HepG2 (cell line): ENCODE measurements around the gene DNAJC4. TPM values are rescaled to one million over a fixed set of nuclear protein-coding genes. Genes with fewer than 3 reads are reported as not detected.

ENCODE experiments used
- ATF3 ChIP-seq: sonication (generic); formaldehyde crosslinking; IDR thresholded peaks from 2 replicates; pipeline ENCODE4 v1.4.0; 2020; ENCODE audit warnings: missing genetic modification reagents
- DMTF1 ChIP-seq: sonication (generic); formaldehyde crosslinking; IDR thresholded peaks from 2 replicates; pipeline ENCODE4 v1.4.0; 2020; ENCODE audit warnings: mild to moderate bottlenecking, missing genetic modification reagents
- E2F5 ChIP-seq: sonication (generic); formaldehyde crosslinking; conservative IDR thresholded peaks from 2 replicates; pipeline ENCODE4 v1.4.0; 2020; ENCODE audit warnings: missing genetic modification reagents
- FOSL2 ChIP-seq: sonication (generic); formaldehyde crosslinking; IDR thresholded peaks from 2 replicates; pipeline ENCODE4 v1.4.0; 2020; ENCODE audit warnings: missing genetic modification reagents
- KAT7 ChIP-seq: IDR thresholded peaks from 2 replicates; pipeline ENCODE4 v1.6.1; 2018; ENCODE audit warnings: borderline replicate concordance, missing compliant biosample characterization
- KDM4B ChIP-seq: sonication (generic); formaldehyde crosslinking; IDR thresholded peaks from 2 replicates; pipeline ENCODE4 v1.4.0; 2020; ENCODE audit warnings: missing genetic modification reagents
- KLF11 ChIP-seq: IDR thresholded peaks from 2 replicates; pipeline ENCODE4 v1.6.1; 2016; ENCODE audit warnings: missing compliant biosample characterization
- KLF15 ChIP-seq: sonication (generic); formaldehyde crosslinking; IDR thresholded peaks from 2 replicates; pipeline ENCODE4 v1.8.1; 2023; ENCODE audit warnings: borderline replicate concordance, mild to moderate bottlenecking, inconsistent platforms, missing genetic modification reagents, mixed read lengths
- MAF1 ChIP-seq: sonication (generic); formaldehyde crosslinking; IDR thresholded peaks from 2 replicates; pipeline ENCODE4 v1.5.0; 2020; ENCODE audit warnings: missing genetic modification reagents, borderline replicate concordance
- MAFK ChIP-seq, 2 experiments: IDR thresholded peaks in 1 of 2; conservative IDR thresholded peaks in 1 of 2; 2 replicates each; pipeline ENCODE4 v1.6.1; 2011; ENCODE audit warnings: improper control_type of control experiment in 2 of 2, low read length in 2 of 2
- PCBP1 ChIP-seq: fragments of 200-400 bp; formaldehyde crosslinking; IDR thresholded peaks from 2 replicates; pipeline ENCODE4 v1.6.1; 2017; ENCODE audit warnings: mild to moderate bottlenecking, low read depth, low read length, borderline replicate concordance
- RFXANK ChIP-seq: IDR thresholded peaks from 2 replicates; pipeline ENCODE4 v1.6.1; 2016
- SIX4 ChIP-seq: sonication (generic); formaldehyde crosslinking; IDR thresholded peaks from 2 replicates; pipeline ENCODE4 v1.4.0; 2020; ENCODE audit warnings: missing genetic modification reagents
- SNAPC5 ChIP-seq: sonication (generic); formaldehyde crosslinking; IDR thresholded peaks from 2 replicates; pipeline ENCODE4 v1.8.1; 2023; ENCODE audit warnings: mild to moderate bottlenecking, missing genetic modification reagents, borderline replicate concordance
- SOX13 ChIP-seq, 3 experiments: fragments of 450-650 bp in 1 of 3; sonication (generic) in 1 of 3; formaldehyde crosslinking in 1 of 3; IDR thresholded peaks in 2 of 3; conservative IDR thresholded peaks in 1 of 3; 2 replicates each; pipeline versions ENCODE4 v1.5.0 to v1.6.1; 2016 to 2020; ENCODE audit warnings: antibody characterized with exemption in 1 of 3, mild to moderate bottlenecking in 1 of 3, missing compliant biosample characterization in 1 of 3, missing genetic modification reagents in 1 of 3, moderate library complexity in 1 of 3
- SP4 ChIP-seq: sonication (generic); formaldehyde crosslinking; IDR thresholded peaks from 2 replicates; pipeline ENCODE4 v1.8.1; 2023; ENCODE audit warnings: mild to moderate bottlenecking, missing genetic modification reagents
- ZFP41 ChIP-seq: sonication (generic); formaldehyde crosslinking; IDR thresholded peaks from 2 replicates; pipeline ENCODE4 v1.4.0; 2020; ENCODE audit warnings: mild to moderate bottlenecking, missing genetic modification reagents, borderline replicate concordance
- ZFY ChIP-seq: sonication (generic); formaldehyde crosslinking; IDR thresholded peaks from 2 replicates; pipeline ENCODE4 v1.4.0; 2020; ENCODE audit warnings: missing genetic modification reagents
- ZMYM3 ChIP-seq: sonication (generic); formaldehyde crosslinking; IDR thresholded peaks from 2 replicates; pipeline ENCODE4 v1.5.1; 2020; ENCODE audit warnings: mild to moderate bottlenecking, missing genetic modification reagents
- ZNF136 ChIP-seq: sonication (generic); formaldehyde crosslinking; IDR thresholded peaks from 2 replicates; pipeline ENCODE4 v1.8.1; 2022; ENCODE audit warnings: low read depth, mild to moderate bottlenecking, moderate library complexity, missing genetic modification reagents
- ZNF24 ChIP-seq: fragments of 450-650 bp; IDR thresholded peaks from 2 replicates; pipeline ENCODE4 v1.6.1; 2017; ENCODE audit warnings: antibody characterized with exemption, mild to moderate bottlenecking
- ZNF251 ChIP-seq: sonication (generic); formaldehyde crosslinking; IDR thresholded peaks from 2 replicates; pipeline ENCODE4 v1.9.0; 2021; ENCODE audit warnings: mild to moderate bottlenecking, missing genetic modification reagents
- ZNF451 ChIP-seq: sonication (generic); formaldehyde crosslinking; IDR thresholded peaks from 2 replicates; pipeline ENCODE4 v1.5.0; 2020; ENCODE audit warnings: mild to moderate bottlenecking, missing genetic modification reagents
- ZNF546 ChIP-seq: sonication (generic); formaldehyde crosslinking; conservative IDR thresholded peaks from 2 replicates; pipeline ENCODE4 v1.8.1; 2023; ENCODE audit warnings: mild to moderate bottlenecking, missing genetic modification reagents
- ZNF773 ChIP-seq: sonication (generic); formaldehyde crosslinking; IDR thresholded peaks from 2 replicates; pipeline ENCODE4 v1.4.0; 2020; ENCODE audit warnings: missing genetic modification reagents, borderline replicate concordance
- ZSCAN25 ChIP-seq: sonication (generic); formaldehyde crosslinking; IDR thresholded peaks from 2 replicates; pipeline ENCODE4 v1.8.0; 2022; ENCODE audit warnings: mild to moderate bottlenecking, missing genetic modification reagents
- ZUFSP ChIP-seq: sonication (generic); formaldehyde crosslinking; IDR thresholded peaks from 2 replicates; pipeline ENCODE4 v1.9.0; 2021; ENCODE audit warnings: missing genetic modification reagents, mild to moderate bottlenecking, borderline replicate concordance
- polyA plus RNA-seq, 8 experiments: library from polyadenylated mRNA; depleted of rRNA in 3 of 8; stranded (reverse) in 7 of 8; unstranded in 1 of 8; fragments of >200 nt; fragmentation: Illumina TruSeq in 4 of 8; extraction: Trizol in 4 of 8; gene quantifications; 2 replicates each; pipeline versions ENCODE4 v1.2.1 to v1.2.3, GENCODE V29; 2011 to 2016; ENCODE audit warnings: low read depth in 4 of 8, missing spikeins in 1 of 8, mixed read lengths in 1 of 8; ENCODE audit not compliant: insufficient read depth in 1 of 8
- total RNA-seq, 5 experiments: library from RNA; depleted of rRNA; stranded (reverse); fragments of >200 nt; fragmentation: Illumina TruSeq; extraction: Trizol; gene quantifications; 2 replicates each; pipeline ENCODE4 v1.2.3, GENCODE V29; 2016; ENCODE audit warnings: low read depth in 1 of 5

Gene DNAJC4
- total and polyA plus RNA-seq, 2 of the 13 experiments (the other 11 are each of a cell fraction or from before 2014, with no cell fraction given): 10.3 to 60.8 TPM

- TF ChIP-seq ZNF773 (no peak), SOX13 (IDR thresholded peaks at IDR 0.05) (no peak), SOX13 (CRISPR knock-in tag; conservative IDR thresholded peaks at IDR 0.05 in 1 of 2, IDR thresholded peaks at IDR 0.05 in 1 of 2) (peak in 1 of 2 experiments; percentile 65; a peak in 2 of 4 replicates), SIX4 (CRISPR knock-in tag) (no peak), SP4 (CRISPR knock-in tag) (0 out of 2 replicates have a peak, but pooled peaks have one; percentile 35), ZNF546 (CRISPR knock-in tag) (no peak), RFXANK (no peak), MAF1 (no peak), KLF11 (CRISPR knock-in tag) (no peak), ZUFSP (no peak), ZMYM3 (no peak), ZFP41 (CRISPR knock-in tag) (no peak), KDM4B (CRISPR knock-in tag) (no peak), PCBP1 (no peak), KLF15 (no peak), ATF3 (CRISPR knock-in tag) (no peak), ZNF24 (no peak), DMTF1 (CRISPR knock-in tag) (no peak), E2F5 (no peak), KAT7 (CRISPR knock-in tag) (0 out of 2 replicates have a peak, but pooled peaks have one; percentile 45), MAFK (conservative IDR thresholded peaks at IDR 0.05 in 1 of 2, IDR thresholded peaks at IDR 0.05 in 1 of 2; ENCODE audit: low read length in 2 of 2) (no peak), ZFY (CRISPR knock-in tag) (peak; percentile 51; the same call in 1 of the 2 replicates), ZNF251 (no peak), SNAPC5 (CRISPR knock-in tag) (no peak), ZSCAN25 (no peak), ZNF136 (CRISPR knock-in tag) (no peak), FOSL2 (peak; percentile 27; the same call in 1 of the 2 replicates), ZNF451 (0 out of 2 replicates have a peak, but pooled peaks have one; percentile 80)
These were observed 7.2 kb downstream of the DNAJC4 start (continued) for GRCh38 chr11:64237484-64237951.
